ENCODE data around the gene BAX.

The BAX gene

DNA sequence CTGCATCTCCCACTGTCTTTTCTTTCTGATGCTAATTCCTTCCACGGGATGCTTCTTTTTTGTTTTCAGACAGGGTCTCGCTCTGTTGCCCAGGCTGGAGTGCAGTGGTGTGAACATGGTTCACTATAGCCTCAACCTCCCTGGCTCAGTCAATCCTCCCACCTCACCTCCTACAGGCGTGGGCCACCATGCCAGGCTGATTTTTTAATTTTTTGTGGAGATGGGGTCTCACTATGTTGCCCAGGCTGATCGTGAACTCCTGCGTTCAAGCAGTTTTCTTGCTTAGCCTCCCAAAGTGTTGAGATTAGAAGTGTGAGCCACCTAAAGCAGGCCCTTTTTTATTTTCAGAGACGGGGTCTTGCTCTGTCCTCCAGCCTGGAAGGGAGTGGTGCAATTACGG lies 33.6 kb downstream of the BAX start:
- DNase-seq = no peak

DNA sequence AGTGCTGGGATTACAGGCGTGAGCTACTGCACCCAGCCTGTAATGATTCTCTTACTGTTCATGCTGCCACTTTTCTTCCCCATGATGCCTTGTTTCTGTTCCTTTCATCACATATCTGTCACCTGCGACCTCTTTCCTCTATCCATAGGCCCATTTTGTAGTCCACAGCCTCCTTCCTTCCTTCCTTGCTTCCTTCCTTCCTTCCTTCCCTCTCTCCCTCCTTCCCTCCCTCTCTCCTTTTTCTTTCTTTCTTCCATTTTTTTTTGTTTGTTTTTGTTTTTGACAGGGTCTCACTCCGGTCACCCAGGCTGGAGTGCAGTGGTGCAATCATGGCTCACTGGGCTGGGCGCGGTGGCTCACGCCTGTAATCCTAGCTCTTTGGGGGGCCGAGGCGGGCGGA lies 34.2 kb downstream of the BAX start:
- DNase-seq = no peak

DNA sequence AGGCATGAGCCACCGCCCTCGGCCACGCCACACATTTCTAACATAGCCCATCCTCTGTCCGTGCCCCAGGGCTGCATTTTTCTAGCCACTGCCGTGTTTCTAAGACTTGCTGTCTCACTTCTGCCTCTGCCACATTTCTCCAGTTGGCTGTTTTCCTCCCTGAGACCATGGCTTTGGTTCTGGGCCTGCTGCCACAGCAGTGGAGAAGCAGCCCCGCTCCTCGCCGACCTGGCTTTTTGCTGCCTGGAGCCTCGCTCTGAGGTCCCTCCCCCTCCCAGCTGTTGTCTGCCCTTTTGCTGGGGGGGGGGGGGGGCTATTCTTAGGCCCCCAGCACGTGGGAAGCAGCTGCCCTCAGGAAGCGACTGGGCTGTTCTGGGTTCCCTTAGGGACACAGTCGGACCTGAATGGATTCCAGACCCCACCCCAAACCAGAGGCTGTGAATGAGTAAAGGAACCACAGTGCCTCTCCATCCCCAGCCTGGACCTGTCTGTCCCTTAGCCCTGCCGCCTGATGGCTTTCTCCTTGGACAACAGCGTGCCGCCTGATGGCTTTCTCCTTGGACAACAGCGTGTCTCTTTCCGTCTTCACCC lies 35.1 kb downstream of the BAX start:
- no peak for DNase-seq

DNA sequence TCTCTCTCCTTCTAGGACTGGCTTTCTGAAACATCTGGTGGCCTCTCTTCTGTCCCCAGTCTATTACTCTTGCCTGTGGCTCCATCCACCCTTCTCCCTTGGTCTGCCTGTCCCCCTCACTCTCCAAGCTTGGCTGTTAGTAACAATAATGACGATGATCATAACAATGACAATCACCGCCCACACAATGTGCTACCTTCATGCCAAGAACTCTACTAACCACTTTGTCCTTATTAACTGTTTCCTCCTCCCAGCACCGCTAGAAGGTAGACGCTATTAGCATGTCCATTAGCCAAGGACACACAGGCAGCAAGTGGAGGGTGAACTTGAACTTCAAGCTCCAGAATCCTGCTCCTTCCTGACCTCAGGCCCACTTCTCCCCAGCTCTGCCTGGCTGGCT lies 35.7 kb downstream of the BAX start:
- DNase-seq = no peak

DNA sequence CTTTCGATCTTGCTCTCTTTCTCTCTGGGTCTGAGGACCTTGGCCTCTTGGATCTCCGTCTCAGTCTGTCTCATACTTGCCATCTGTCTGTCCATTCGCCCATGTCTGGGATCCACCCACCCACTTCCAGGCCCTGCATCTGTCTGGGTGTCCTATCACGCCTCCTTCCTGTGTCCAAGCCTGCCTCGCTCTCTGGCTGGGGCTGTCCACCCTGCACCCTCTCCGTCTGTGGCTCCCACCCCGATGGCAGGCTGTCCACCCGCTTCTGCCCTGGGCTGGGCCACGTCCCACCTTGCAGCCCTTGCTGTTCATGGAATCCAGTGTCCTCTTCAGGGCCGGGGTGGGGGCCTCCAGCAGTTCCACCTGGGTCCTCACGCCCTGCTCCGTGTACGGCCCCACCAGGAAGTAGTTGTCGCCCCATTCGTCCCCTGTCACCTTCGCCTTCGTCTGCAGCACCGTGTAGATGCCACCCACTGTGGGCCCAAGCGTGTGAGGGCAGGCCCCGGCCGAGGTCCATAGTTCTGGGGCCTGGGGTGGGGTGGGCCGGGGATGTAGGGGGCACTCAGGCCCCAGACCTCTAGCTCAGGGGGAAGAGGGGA lies 36.4 kb downstream of the BAX start:
- no peak for DNase-seq

DNA sequence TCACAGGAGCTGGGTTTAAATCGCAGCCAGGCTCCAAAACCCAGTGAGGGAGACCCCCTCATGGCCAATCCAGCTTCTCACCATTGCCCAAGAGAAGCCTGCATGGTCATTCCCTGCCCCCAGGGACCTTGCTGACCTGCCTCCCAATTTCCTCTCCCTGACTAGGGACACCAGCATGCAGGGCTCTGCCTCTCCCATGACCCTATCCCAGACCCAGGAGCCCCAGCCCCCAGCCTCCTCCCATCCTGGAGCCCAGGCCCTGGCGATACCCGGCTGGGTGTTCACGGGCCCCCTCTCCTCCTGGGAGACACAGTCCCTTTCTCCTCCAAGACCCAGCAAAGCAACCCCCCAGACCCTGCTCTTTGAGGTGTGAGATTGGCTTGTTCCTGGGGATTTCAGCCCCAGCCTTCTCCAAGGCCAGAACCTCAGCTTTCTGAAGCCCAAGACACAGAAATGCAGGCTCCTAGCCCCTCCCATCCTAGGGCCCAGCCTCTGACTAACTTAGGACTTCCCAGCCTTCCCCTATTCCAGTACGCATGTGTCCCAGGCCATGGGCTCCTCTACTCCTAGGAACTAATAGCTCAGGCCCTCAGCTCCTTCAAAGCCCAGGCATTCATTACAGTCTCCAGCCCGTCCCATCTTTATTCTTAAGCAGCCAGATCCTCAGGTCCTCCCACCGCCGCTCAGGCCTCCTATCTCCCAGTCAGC lies 37.4 kb downstream of the BAX start:
- DNase-seq = peak; percentile 70 to 86 (median 82)

DNA sequence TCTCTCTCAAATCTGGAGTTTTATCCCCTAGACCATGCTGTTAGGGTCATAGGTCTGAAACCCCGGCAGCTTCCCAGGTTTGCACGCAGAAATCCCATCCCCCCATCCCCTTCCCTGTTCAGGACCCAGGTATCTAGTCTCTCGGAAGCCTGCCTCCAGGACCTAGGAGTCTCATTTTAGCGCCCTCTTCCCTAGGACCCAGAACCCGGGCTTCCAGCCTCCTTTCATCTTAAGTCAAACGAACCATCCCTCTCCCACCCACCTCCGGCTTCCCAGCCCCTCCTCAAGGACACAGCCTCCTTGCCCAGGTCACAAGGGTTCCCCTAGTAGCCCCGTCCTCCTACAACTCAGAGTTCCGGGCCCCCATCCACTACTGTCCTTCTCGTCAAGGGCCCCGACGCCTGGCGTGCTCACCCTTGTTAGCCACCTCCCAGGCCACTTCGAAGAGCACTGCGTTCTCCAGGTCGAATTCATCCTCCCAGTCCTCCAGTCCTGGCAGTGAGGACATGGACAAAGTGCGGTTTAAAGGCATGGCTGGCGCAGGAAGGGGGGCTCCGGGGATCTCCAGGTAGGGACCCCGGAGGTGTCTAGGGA lies 38.0 kb downstream of the BAX start:
- DNase-seq = peak in 2 of 4 experiments; percentile 29 to 36

DNA sequence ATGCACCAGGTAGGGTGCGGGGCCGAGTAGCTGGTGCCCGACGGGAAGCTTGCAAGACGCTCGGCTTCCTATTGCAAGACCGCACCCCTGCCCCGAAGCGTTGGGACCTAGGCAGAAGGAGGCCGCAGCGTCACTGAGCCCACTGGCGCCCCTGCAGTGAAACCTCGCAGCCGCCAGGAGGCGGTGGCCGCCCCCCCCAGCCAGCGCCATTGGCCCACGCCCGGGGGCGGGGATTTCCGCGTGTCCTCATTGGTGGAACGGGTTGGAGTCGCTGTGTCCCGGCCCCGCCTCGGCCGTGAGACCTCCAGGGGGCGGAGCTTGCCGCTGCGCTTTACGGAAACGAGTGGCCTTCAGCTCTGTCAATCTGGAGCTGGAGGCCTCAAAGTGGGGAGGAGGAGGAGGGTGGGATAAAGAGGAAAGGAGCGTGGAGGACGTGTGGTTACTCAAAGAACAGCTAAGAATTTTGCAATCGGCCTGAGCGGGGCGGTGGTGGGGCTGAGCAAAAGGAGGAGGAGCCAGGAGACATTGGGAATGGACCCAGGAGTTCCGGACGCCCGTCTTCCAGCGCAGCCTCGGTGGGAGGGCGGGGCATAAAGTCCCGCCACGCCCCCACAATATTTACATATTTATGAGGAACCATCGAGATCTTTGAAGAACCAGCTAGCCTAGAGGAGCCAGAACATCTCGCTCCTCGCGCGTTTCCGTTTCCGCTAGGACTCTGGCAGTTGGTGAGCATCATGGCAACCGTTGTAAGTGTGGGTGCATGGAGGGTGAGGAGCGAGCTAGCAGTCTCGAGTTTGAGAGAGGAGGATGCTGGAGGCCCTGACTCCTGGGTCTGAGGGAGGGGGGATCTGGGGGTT lies 38.7 kb downstream of the BAX start, which contains the start of the genes GYS1 and RUVBL2:
TSS of gene GYS1 (minus strand) at position 135 of the 860 bp plus-strand sequence. CDS start 197 bp downstream, outside the sequence.
TSS of gene RUVBL2 (plus strand) at position 713 of the 860 bp plus-strand sequence. CDS start at position 738, 25 bp downstream.
- peak; percentile 100 for DNase-seq

DNA sequence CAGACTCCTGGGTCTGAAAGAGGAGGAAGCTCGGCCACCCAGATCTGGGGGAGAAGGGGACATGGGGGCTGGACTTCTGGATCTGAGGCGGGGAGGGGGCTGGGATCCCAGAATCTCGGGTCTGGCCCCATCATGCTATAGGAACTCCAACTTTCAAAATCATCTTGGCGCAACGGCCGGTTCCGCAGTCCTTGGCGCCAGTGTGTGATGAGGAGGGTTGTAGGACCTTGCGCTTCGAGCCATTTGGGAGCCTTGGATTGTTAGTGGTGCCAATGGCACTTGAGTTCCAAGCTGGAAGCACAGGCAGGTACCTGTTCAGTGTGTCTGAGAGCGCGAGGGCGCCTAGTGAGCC lies 39.3 kb downstream of the BAX start:
- DNase-seq = no peak

DNA sequence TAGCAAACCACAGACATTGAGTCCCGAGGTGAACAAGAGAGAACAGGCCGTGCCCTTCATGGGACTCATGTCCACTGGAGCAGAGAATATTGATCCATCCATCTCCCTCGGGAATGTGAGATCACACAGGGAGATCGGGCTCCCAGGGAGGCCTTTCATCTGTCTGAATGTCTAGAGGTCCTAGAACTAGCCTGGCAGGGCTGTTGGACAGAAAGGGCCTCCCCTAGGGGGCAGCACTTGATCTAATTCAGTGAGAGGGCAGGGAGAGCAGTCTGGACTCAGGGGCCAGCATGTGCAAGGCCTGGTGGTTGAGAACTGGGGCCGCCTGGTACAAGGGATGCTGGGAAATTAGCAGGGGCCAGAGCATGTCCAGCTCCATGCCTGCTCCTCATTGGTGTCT lies 43.3 kb downstream of the BAX start:
- peak; percentile 68 to 79 (median 72) for DNase-seq

DNA sequence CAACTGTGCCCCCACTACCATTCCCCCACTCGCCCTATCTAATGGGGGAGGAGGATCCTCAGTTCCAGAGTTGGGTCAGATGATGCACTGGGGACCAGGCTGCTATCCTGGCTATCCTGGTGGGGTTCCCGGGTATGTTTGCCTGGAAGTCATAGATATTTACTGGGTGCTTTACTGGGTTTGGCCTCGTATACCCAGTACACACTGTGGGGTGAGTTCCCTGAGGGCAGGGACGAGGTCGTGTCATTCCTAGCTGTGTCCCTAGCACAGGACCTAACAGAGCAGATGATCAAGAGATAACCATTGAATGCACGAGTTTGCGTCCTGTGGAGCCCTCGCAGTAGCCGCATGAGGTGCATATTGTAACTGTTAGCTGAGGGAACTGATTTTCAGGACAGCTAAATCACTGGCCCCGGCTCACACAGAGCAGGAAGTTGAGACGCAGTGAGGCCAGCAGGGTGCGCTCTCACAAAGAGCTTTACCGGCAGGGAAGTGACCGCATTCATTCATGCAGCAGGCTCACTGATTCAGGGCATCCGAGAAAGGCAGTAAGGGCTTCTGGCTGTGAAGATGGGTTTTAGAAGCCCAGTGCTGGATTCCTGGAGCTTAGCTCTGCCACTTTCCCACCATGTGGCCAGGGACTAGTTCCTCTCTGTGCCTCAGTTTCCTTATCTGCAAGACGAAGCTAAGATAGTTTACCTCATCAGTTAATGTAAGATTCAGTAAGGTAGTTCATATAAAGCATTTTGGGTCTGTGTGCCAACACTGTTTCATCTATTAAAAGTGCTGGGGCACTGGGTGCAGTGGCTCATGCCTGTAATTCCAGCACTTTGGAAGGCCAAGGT lies 45.0 kb downstream of the BAX start:
- DNase-seq = peak; percentile 65 to 81 (median 75)

DNA sequence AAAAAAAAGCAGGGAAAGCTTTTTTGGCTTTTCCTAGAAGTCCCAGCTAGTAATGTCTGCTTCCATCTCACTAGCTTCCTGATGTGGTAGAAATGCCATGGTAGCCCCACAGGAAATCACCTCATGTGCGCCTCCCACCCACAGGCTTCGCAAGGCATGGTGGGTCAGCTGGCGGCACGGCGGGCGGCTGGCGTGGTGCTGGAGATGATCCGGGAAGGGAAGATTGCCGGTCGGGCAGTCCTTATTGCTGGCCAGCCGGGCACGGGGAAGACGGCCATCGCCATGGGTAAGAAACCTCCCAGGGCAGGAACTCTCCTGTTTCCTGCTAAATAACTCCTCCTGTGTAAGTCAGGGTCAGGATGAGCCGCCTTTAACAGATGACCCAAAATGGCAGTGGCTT lies 49.5 kb downstream of the BAX start:
- DNase-seq = no peak

DNA sequence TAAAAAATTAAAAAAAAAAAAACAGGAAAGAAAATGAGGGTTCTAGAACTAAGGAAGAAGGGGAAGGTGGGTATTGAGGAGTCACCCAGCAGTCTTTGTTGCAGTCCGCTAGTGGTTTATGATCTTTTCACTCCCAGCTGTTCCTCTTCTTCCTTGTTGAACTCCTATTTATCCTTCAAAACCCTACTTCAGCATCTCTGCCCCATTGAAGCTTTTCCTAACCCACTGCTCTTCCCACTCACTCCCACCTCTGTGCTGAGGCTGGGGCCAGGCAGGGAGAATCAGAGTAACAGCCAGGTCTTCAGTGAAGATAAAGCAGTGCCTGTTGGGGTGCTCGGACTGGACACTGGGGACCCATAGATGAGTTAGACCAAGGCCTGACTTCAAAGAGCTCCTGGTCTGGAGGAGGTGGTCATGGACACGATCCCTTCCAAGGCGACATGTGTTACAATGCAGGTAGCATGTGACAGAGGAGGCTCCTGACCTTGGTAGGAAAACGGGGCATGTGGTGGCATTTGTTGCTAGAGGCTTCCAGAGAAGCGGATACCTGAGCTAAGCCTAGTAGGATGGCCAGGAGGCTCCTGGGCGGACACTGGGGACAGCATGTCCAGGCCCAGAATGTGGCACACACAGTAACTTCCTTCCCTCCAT lies 50.4 kb downstream of the BAX start:
- DNase-seq = no peak

DNA sequence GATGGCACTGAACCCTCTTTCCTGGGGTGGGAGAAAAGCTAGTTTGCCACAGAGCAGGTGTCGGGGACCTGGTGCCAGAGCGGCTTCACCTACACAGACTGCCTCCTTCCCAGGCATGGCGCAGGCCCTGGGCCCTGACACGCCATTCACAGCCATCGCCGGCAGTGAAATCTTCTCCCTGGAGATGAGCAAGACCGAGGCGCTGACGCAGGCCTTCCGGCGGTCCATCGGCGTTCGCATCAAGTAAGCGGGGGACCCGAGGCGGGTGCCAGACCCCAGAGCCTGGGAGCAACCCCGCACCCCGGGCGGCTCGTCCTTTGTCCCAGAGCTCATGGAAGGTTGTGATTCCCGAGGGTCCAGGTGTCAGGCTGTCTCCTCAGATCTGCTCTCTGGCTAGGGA lies 52.2 kb downstream of the BAX start:
- DNase-seq = no peak

DNA sequence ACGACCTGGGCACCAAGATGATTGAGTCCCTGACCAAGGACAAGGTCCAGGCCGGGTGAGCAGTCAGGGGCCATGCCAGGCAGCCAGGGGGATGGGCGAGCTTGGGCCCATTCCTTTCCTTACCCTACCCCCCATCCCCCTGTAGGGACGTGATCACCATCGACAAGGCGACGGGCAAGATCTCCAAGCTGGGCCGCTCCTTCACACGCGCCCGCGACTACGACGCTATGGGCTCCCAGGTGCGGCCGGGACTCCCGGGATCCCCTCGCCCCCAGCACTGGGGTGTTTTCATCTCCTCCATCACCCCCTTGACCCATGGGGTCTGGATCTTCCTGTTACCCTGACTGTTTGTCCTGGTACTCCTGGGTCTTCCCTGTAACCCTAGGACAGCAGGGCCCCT lies 55.2 kb downstream of the BAX start:
- DNase-seq = no peak

DNA sequence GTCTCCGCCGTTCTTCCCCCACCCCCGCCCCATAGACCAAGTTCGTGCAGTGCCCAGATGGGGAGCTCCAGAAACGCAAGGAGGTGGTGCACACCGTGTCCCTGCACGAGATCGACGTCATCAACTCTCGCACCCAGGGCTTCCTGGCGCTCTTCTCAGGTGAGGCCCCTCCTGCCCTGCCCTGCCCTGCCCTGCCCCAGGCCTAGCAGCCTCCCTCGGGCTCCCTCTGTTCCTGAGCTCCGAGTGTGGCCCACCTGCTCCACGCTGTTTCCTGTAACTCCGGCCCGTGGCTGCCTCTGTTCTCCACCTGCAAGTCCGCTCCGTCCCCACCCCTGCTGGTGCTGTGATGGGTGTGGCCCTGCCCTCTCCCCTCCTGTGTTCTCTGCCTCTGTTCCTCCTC lies 55.8 kb downstream of the BAX start:
- no peak for DNase-seq

DNA sequence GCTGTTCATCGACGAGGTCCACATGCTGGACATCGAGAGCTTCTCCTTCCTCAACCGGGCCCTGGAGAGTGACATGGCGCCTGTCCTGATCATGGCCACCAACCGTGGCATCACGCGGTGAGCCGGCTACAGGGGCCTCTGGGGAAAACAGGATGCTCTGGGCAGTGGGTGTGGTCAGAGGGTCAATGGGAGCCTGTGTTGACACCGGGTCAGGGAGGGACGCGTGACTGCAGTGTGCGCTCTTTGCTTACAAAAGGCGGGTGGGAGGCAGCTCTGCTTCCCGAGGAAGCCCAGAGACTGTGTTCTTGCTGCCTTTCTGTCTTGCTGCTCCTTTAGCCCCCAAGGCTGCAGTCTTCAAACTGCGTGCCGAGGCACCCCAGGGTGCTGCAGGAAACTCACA lies 56.5 kb downstream of the BAX start:
- no peak for DNase-seq
